WERI-Rb-1 (cell line): ENCODE measurements around the gene KIF13A.
"Not testable (repeated sequence)": the region's sequence is repeated elsewhere in the genome, so short reads cannot be mapped to it uniquely, and the experiment has no call there.

ENCODE experiments used
- DNase-seq: peaks from one replicate; pipeline ENCODE4 v3.0.0-alpha.2; 2020
- H3K27ac ChIP-seq: fragments of 250-450 bp; sonication (Bioruptor Pico); 2 replicates; pipeline ENCODE4 v1.5.1; 2020; ENCODE audit warnings: mild to moderate bottlenecking, moderate library complexity
- H3K27me3 ChIP-seq: fragments of 250-450 bp; sonication (Bioruptor Pico); 2 replicates; pipeline ENCODE4 v1.5.1; 2021; ENCODE audit warnings: mild to moderate bottlenecking, low read depth, moderate library complexity; ENCODE audit not compliant: insufficient read depth, severe bottlenecking
- H3K36me3 ChIP-seq: fragments of 250-450 bp; sonication (Bioruptor Pico); 2 replicates; pipeline ENCODE4 v1.5.1; 2020; ENCODE audit warnings: mild to moderate bottlenecking, moderate library complexity
- H3K4me3 ChIP-seq: 2 replicates; pipeline ENCODE4 v1.5.1; 2011; ENCODE audit warnings: low read depth, mild to moderate bottlenecking, control low read depth, low read length
- H3K9me3 ChIP-seq: fragments of 250-450 bp; sonication (Bioruptor Pico); 2 replicates; pipeline ENCODE4 v1.5.1; 2021; ENCODE audit warnings: mild to moderate bottlenecking, moderate library complexity; ENCODE audit not compliant: severe bottlenecking
- TF ChIP-seq, protein P1 (sequence below): IDR thresholded peaks from 2 replicates; pipeline ENCODE4 v1.5.1; 2011; ENCODE audit warnings: low read depth, mild to moderate bottlenecking, control low read depth, inconsistent platforms, low read length

The KIF13A gene

DNA sequence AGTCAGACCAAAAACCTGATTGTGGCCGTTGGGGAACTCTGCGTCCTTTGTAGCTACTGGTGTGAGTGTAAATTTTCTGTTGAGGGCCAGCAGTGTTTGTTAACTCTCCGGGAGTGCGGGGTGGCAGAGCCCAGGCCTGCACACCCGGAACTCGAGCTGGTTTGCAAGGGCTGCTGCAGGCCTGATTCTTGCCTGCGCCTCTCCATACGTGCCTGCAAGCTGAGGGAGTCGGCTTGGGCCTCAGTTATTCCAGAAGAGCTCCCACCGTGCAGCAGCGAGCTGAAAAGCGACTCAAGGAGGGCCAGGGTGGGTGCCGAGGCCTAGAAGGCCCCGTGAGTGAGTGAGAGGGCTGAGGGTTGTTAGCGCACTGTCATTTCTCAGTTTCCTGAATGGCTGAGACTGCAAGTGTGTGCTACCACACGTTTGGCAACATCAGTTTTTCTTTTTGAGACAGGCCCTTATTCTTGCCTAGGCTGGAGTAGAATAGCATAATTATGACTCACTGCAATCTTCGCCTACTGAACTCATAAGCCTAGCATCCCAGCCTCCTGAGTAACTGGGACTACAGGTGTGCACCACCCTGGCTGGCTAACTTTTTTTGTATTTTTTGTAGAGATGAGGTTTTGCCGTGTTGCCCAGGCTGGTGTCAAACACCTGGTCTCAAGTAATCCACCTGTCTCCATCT, 33.9 kb upstream of the KIF13A start:
- peaks cover 4% of the 10 kb centered on the region for H3K9me3 ChIP-seq
- no peaks in the 10 kb centered on the region for H3K27me3 ChIP-seq
- no peak overlapping the region for H3K27ac ChIP-seq
- DNase-seq, result peak; percentile 4
- TF ChIP-seq, protein P1, sequence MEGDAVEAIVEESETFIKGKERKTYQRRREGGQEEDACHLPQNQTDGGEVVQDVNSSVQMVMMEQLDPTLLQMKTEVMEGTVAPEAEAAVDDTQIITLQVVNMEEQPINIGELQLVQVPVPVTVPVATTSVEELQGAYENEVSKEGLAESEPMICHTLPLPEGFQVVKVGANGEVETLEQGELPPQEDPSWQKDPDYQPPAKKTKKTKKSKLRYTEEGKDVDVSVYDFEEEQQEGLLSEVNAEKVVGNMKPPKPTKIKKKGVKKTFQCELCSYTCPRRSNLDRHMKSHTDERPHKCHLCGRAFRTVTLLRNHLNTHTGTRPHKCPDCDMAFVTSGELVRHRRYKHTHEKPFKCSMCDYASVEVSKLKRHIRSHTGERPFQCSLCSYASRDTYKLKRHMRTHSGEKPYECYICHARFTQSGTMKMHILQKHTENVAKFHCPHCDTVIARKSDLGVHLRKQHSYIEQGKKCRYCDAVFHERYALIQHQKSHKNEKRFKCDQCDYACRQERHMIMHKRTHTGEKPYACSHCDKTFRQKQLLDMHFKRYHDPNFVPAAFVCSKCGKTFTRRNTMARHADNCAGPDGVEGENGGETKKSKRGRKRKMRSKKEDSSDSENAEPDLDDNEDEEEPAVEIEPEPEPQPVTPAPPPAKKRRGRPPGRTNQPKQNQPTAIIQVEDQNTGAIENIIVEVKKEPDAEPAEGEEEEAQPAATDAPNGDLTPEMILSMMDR, result no peak
- no peak overlapping the region for H3K4me3 ChIP-seq
- H3K36me3 ChIP-seq, result no peaks in the 10 kb centered on the region

DNA sequence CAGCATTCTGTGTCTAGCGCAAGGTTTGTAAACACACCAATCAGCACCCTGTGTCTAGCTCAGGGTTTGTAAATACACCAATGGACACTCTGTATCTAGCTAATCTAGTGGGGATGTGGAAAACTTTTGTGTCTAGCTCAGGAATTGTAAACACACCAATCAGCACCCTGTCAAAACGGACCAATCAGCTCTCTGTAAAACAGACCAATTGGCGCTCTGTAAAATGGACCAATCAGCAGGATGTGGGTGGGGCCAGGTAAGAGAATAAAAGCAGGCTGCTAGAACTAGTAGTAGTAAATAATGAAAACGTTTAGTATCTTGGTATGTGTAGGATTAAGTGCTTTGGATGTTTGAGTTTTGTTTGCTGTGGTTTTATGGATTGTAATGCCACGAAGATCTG, 33.1 kb upstream of the KIF13A start:
- not testable (repeated sequence) for H3K36me3 ChIP-seq, H3K27me3 ChIP-seq, H3K9me3 ChIP-seq, H3K27ac ChIP-seq, H3K4me3 ChIP-seq
- DNase-seq, result peak; percentile 2

DNA sequence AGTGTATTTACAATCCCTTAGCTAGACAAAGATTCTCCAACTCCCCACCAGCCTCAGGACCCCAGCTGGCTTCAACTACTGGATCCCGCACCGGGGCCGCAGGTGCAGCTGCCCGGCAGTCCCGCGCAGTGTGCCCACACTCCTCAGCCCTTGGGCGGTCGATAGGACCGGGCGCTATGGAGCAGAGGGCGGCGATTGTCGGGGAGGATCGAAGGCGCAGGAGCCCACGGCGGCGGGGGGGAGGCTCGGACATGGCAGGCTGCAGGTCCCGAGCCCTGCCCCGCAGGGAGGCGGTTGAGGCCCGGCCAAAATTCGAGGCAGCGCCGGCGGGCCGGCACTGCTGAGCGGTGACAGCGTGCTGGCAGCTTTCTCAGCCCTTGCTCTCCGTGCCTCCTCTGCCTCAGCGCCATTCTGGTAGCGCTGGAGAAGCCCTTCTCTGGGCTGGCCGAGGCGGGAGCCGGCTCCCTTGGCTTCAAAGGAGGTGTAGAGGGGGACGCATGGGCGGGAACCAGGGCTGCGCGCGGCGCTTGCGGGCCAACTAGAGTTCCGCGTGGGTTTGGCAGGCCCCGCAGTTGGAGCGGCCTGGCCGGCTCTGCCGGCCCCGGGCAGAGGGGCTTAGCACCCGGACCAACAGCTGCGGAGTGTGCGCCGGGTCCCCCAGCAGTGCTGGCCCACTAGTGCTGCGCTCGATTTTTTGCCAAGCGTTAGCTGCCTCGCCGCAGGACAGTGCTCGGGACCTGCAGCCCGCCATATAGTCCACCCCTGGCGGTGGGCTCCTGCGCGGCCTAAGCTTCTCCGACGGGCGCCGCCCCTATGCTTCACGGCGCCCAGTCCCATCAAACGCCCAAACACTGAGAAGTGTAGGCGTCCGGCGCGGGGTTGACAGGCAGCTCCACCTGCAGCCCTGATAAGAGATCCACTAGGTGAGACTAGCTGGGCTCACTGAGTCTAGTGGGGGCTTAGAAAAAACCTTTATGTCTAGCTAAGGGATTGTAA, 32.4 kb upstream of the KIF13A start:
- DNase-seq, result peak; percentile 6
- TF ChIP-seq, protein P1, result no peak
- Histone ChIP-seq H3K36me3 (no peaks in the 10 kb centered on the region), H3K9me3 (peaks cover 4% of the 10 kb centered on the region), H3K27ac (no peak overlapping the region), H3K4me3 (no peak overlapping the region), H3K27me3 (no peaks in the 10 kb centered on the region)

DNA sequence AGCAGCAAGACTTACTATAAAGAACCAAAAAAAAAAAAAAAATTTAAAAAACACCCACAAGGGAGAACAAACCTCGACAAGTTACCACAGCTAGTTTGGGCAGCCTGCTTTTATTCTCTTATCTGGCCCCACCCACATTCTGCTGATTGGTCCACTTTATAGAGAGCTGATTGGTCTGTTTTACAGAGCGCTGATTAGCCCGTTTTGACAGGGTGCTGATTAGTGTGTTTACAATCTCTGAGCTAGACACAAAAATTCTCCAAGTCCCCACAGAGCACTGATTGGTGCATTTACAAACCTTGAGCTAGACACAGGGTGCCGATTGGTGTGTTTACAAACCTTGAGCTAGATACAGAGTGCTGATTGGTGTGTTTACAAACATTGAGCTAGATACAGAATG, 31.7 kb upstream of the KIF13A start:
- not testable (repeated sequence) for H3K36me3 ChIP-seq, H3K27me3 ChIP-seq, H3K4me3 ChIP-seq, DNase-seq, H3K9me3 ChIP-seq, H3K27ac ChIP-seq

DNA sequence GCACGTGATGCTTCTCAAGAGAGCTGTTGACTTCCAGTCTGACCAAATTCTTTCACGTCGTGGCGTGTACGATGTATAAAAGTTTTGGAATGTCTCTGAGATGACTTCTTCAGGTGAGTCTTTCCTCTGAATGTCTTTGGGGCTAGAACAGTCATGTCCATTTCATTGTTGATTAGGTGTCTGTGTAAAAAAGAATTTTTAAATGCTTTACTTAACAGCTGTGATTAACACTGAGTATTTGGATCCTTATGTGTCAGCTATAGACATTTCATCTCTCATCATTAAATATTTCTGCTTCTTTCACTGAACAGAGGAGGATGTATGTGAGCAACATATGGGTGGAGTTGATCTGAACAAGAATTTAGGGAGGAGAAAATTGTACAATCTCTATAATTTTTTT, 29.3 kb upstream of the KIF13A start:
- DNase-seq, result no peak
- Histone ChIP-seq H3K36me3 (no peaks in the 10 kb centered on the region), H3K4me3 (no peak overlapping the region), H3K9me3 (peaks cover 4% of the 10 kb centered on the region), H3K27ac (no peak overlapping the region), H3K27me3 (no peaks in the 10 kb centered on the region)
- TF ChIP-seq, protein P1, result no peak

DNA sequence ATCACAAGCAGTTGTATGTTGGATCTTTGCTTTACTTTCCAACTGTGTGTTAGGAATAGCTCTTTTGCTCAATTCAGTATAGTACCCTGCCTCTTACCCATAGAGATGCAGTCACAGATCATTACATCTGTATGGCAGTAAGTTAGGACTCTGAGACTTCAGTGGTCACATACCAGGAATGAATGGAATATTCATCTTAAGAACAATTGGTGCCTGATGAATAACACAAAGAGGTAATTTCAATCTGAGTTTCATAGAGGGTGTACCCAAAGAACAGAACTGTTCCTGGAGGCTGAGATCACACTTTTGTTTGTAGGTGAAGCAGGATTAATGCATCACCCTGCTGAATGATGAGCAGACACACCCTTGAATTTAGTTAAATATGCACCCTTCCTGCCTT, 28.7 kb upstream of the KIF13A start:
- no peak for DNase-seq
- Histone ChIP-seq H3K36me3 (no peaks in the 10 kb centered on the region), H3K9me3 (peaks cover 4% of the 10 kb centered on the region), H3K27ac (no peak overlapping the region), H3K4me3 (no peak overlapping the region), H3K27me3 (no peaks in the 10 kb centered on the region)
- TF ChIP-seq, protein P1, result no peak
